Neuronal stem cell (in vitro differentiated cells): ENCODE results near the gene BIRC6.

Experiments used
- DNase-seq: peaks from one replicate; pipeline ENCODE4 v3.0.0-alpha.2; 2013; ENCODE audit warnings: low spot score
- H2AFZ ChIP-seq: one replicate; pipeline ENCODE4 v1.6.1; 2013; ENCODE audit warnings: mild to moderate bottlenecking, low read length, inconsistent platforms
- H2AK5ac ChIP-seq: 2 replicates; pipeline ENCODE4 v1.6.1; 2013; ENCODE audit warnings: low read depth, mild to moderate bottlenecking, inconsistent platforms, low read length, moderate library complexity, mixed read lengths
- H2BK120ac ChIP-seq: 2 replicates; pipeline ENCODE4 v1.6.1; 2013; ENCODE audit warnings: low read depth, mild to moderate bottlenecking, inconsistent platforms, low read length, moderate library complexity, mixed read lengths
- H2BK12ac ChIP-seq: one replicate; pipeline ENCODE4 v1.6.1; 2013; ENCODE audit warnings: low read length, inconsistent platforms
- H2BK15ac ChIP-seq: 2 replicates; pipeline ENCODE4 v1.6.1; 2013; ENCODE audit warnings: mild to moderate bottlenecking, low read length, inconsistent platforms, mixed read lengths
- H2BK5ac ChIP-seq: one replicate; pipeline ENCODE4 v1.6.1; 2013; ENCODE audit warnings: inconsistent platforms, mild to moderate bottlenecking, low read length, moderate library complexity
- H3K14ac ChIP-seq: one replicate; pipeline ENCODE4 v1.6.1; 2013; ENCODE audit warnings: low read length, inconsistent platforms
- H3K18ac ChIP-seq: 2 replicates; pipeline ENCODE4 v1.6.1; 2013; ENCODE audit warnings: low read length, inconsistent platforms
- H3K23ac ChIP-seq: 2 replicates; pipeline ENCODE4 v1.6.1; 2013; ENCODE audit warnings: low read depth, mild to moderate bottlenecking, mixed read lengths, low read length, inconsistent platforms; ENCODE audit not compliant: poor library complexity
- H3K27ac ChIP-seq: replicated peaks from 3 replicates; pipeline ENCODE4 v1.5.1; 2013; ENCODE audit warnings: low read length, inconsistent platforms
- H3K27me3 ChIP-seq, 3 experiments: 2 replicates each; pipeline ENCODE4 v1.6.1; 2013; ENCODE audit warnings: low read length in 3 of 3, mild to moderate bottlenecking in 2 of 3, inconsistent platforms in 1 of 3, low read depth in 1 of 3, mixed read lengths in 1 of 3, moderate library complexity in 1 of 3; ENCODE audit not compliant: control insufficient read depth in 3 of 3, insufficient read depth in 3 of 3
- H3K36me3 ChIP-seq, 2 donors: replicated peaks in 1 of 2; 2 replicates each; pipeline ENCODE4 v1.6.1; 2013; ENCODE audit warnings: low read length in 2 of 2; ENCODE audit not compliant: control insufficient read depth in 2 of 2, insufficient read depth in 2 of 2
- H3K4ac ChIP-seq: 2 replicates; pipeline ENCODE4 v1.6.1; 2013; ENCODE audit warnings: inconsistent platforms, mild to moderate bottlenecking, low read length, moderate library complexity
- H3K4me1 ChIP-seq, 2 donors: 1 replicate in 1 of 2; 2 replicates in 1 of 2; pipeline ENCODE4 v1.6.1; 2013; ENCODE audit warnings: low read length in 2 of 2, low read depth in 1 of 2; ENCODE audit not compliant: control insufficient read depth in 2 of 2, insufficient read depth in 1 of 2
- H3K4me2 ChIP-seq: one replicate; pipeline ENCODE4 v1.6.1; 2013; ENCODE audit warnings: mild to moderate bottlenecking, low read length, inconsistent platforms; ENCODE audit not compliant: insufficient read depth, poor library complexity, severe bottlenecking
- H3K4me3 ChIP-seq, 2 donors: 2 replicates each; pipeline ENCODE4 v1.5.1; 2013; ENCODE audit warnings: low read length in 2 of 2, mild to moderate bottlenecking in 2 of 2, inconsistent platforms in 1 of 2, moderate library complexity in 1 of 2
- H3K79me1 ChIP-seq: one replicate; pipeline ENCODE4 v1.6.1; 2013; ENCODE audit warnings: low read depth, mild to moderate bottlenecking, inconsistent platforms, low read length, moderate library complexity
- H3K9ac ChIP-seq: one replicate; pipeline ENCODE4 v1.6.1; 2013; ENCODE audit warnings: mild to moderate bottlenecking, low read depth, low read length, inconsistent platforms; ENCODE audit not compliant: poor library complexity
- H3K9me3 ChIP-seq, 2 donors: replicated peaks in 1 of 2; 2 replicates each; pipeline versions ENCODE3 to v1.6.1; 2013; ENCODE audit warnings: low read length in 2 of 2, mild to moderate bottlenecking in 2 of 2, inconsistent platforms in 1 of 2, low read depth in 1 of 2, mixed read lengths in 1 of 2, moderate library complexity in 1 of 2; ENCODE audit not compliant: control insufficient read depth in 2 of 2, insufficient read depth in 1 of 2
- H4K8ac ChIP-seq: one replicate; pipeline ENCODE4 v1.6.1; 2013; ENCODE audit warnings: low read depth, mild to moderate bottlenecking, inconsistent platforms, low read length, moderate library complexity
- H4K91ac ChIP-seq: one replicate; pipeline ENCODE4 v1.6.1; 2013; ENCODE audit warnings: low read length, low read depth, mild to moderate bottlenecking, inconsistent platforms; ENCODE audit not compliant: poor library complexity
- WGBS, 2 donors: extraction: QIAGEN DNeasy Blood & Tissue Kit; methylation state at CpG; one replicate each; pipeline ENCODE4 v1.1.7; 2013; ENCODE audit warnings: missing lambda C conversion rate in 2 of 2, mixed read lengths in 1 of 2; ENCODE audit not compliant: insufficient read length in 2 of 2, insufficient replicate concordance in 1 of 2; ENCODE audit errors: extremely low coverage in 2 of 2; 5-methylcytosine and 5-hydroxymethylcytosine counted together

Gene BIRC6

DNA sequence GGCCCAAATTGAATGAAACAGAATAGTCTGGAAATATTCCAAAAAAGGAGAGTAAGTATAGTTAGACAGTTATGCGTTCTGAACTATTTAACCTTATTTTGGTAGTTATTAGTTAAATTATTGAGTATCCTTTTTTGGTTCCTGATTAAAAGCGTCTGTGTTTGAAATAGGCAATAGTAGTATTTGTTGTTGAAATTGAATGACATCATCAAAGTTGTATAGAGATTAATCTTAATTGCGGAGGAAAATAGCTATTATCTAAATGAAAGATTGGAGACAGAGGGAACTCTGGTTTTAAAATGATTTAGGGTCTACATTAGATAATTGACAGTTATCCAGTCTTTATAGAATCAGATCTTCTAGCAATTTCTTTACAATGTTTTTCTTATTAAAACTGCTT, 115.8 kb downstream of the BIRC6 start:
- H2BK120ac ChIP-seq, result no peak overlapping the region

DNA sequence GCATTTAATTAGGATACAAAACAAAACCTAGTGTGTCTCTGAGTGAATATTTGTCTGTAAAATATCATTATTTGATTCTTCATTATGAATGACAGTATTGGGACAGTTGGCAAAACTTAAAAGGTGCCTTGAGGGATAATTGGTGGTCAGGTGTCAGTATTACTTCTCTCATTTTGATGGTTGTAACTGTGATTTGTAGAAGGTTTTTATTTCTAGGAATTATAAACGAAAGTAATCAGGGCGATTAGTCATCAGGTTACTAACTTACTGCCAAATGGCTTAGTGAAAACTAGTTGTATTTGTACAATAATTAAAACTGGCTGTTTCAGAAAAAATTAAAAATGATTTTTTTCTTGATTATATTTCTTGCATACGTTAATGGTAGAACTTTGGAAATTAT, 117.6 kb downstream of the BIRC6 start:
- Histone ChIP-seq H2BK120ac (no peak overlapping the region), H2AFZ (no peak overlapping the region), H3K4me2 (no peak overlapping the region), H3K79me1 (no peaks in the 10 kb centered on the region), H3K4me3 (no peak overlapping the region), H2BK5ac (no peak overlapping the region), H3K27me3 (no peaks in the 10 kb centered on the region), H3K4ac (no peak overlapping the region), H3K9ac (no peak overlapping the region), H3K14ac (no peak overlapping the region), H4K8ac (no peak overlapping the region), H2BK15ac (no peak overlapping the region), H3K27ac (no peak overlapping the region), H3K9me3 (no peaks in the 10 kb centered on the region), H2AK5ac (no peak overlapping the region), H3K18ac (no peak overlapping the region), H3K36me3 (peaks cover 0 to 97% of the 10 kb centered on the region in 2 donors), H2BK12ac (no peak overlapping the region), H3K23ac (no peak overlapping the region), H4K91ac (no peak overlapping the region), H3K4me1 (no peaks in the 10 kb centered on the region)
- no CpG with 5 or more reads among the region's 3 CpGs for WGBS, 2 donors
- no peak for DNase-seq

More for the DNA sequence above, 115.8 kb downstream of the BIRC6 start:
- Histone ChIP-seq H3K4me1 (no peaks in the 10 kb centered on the region), H2BK12ac (no peak overlapping the region), H2BK5ac (no peak overlapping the region), H3K23ac (no peak overlapping the region), H3K9me3 (no peaks in the 10 kb centered on the region), H3K18ac (no peak overlapping the region), H4K8ac (no peak overlapping the region), H2AK5ac (no peak overlapping the region), H3K14ac (no peak overlapping the region), H2BK15ac (no peak overlapping the region), H3K4me2 (no peak overlapping the region), H3K4ac (no peak overlapping the region), H3K27ac (no peak overlapping the region), H3K36me3 (peaks cover 4 to 97% of the 10 kb centered on the region in 2 donors), H3K4me3 (no peak overlapping the region), H3K27me3 (no peaks in the 10 kb centered on the region), H4K91ac (no peak overlapping the region), H2AFZ (no peak overlapping the region), H3K9ac (no peak overlapping the region), H3K79me1 (no peaks in the 10 kb centered on the region)
- no peak for DNase-seq
- no CpG with 5 or more reads among the region's 3 CpGs for WGBS, 2 donors

DNA sequence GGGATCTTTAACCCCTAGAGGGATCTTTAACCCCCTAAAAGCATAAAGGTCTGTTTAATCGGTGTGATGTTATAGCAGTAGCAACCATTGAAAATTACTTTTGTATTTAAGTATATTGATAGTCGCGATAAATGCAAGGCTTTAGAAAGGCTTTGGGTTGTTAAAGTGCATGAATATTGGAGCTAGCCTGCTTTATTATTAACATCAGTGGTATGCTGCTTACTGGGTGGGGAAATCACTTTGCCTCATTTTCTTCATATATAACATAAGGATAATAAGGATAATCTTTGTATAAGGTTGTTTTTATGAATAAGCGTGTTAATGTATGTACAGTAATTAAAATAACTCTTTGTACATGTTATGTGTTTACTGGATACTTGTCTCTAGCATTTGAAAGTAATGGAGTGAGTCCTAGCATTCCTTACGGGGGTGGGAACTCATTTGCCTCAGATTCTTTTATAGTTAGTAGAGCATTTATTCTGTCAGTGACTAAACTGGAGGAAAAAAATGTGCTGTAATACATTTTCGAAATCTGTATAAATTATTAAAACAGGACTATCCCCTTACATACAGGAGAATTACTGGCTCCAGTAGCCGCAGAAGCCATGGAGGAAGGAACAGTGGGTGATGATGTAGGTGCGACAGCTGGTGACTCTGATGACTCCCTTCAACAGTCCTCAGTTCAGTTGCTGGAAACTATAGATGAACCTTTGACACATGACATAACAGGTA, 122.2 kb downstream of the BIRC6 start:
- H3K4ac ChIP-seq, result no peak overlapping the region
- H4K91ac ChIP-seq, result no peak overlapping the region
- no peak overlapping the region for H2BK5ac ChIP-seq
- H3K23ac ChIP-seq, result no peak overlapping the region
- no peak overlapping the region for H2BK15ac ChIP-seq
- no peak overlapping the region for H3K4me2 ChIP-seq
- H3K18ac ChIP-seq, result no peak overlapping the region
- no peaks in the 10 kb centered on the region for H3K4me1 ChIP-seq
- no peak overlapping the region for H4K8ac ChIP-seq
- no peak for DNase-seq
- no peak overlapping the region for H2BK12ac ChIP-seq
- H3K14ac ChIP-seq, result no peak overlapping the region
- no peak overlapping the region for H3K9ac ChIP-seq
- no peak overlapping the region for H3K27ac ChIP-seq
- WGBS, 2 donors, result 100% methylated on average over 1 of the region's 8 CpGs; no CpG with 5 or more reads in 1 of the 2 donors
- H3K79me1 ChIP-seq, result peaks cover 1% of the 10 kb centered on the region
- no peak overlapping the region for H2AK5ac ChIP-seq
- H2AFZ ChIP-seq, result no peak overlapping the region
- peaks cover 1 to 98% of the 10 kb centered on the region in 2 donors for H3K36me3 ChIP-seq
- no peak overlapping the region for H3K4me3 ChIP-seq
- no peak overlapping the region for H2BK120ac ChIP-seq
- no peaks in the 10 kb centered on the region for H3K9me3 ChIP-seq
- H3K27me3 ChIP-seq, result no peaks in the 10 kb centered on the region

DNA sequence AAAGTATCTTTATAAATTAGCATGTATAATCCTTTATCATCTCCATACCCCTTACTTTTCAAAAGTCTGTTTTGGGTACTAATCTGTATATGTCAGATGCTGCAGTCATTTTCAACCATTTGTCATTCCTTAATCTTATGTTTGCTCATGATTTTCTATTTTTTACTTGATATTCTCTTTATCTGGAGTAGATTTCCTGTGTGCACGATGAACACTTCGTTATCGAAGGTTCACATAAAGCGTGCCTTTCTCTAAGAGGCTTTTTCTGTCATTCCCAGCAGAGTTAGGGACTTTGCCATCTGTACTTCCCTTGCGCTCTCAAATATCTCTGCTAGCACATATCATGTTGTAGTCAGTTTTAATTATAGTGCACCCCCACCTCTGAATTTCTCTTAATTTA, 123.2 kb downstream of the BIRC6 start:
- H3K4me3 ChIP-seq, result no peak overlapping the region
- no peak overlapping the region for H2BK5ac ChIP-seq
- no peak overlapping the region for H3K4me2 ChIP-seq
- H2BK12ac ChIP-seq, result no peak overlapping the region
- H2AFZ ChIP-seq, result no peak overlapping the region
- no peak for DNase-seq
- H3K23ac ChIP-seq, result no peak overlapping the region
- H3K27ac ChIP-seq, result no peak overlapping the region
- no peak overlapping the region for H3K14ac ChIP-seq
- no peak overlapping the region for H2BK120ac ChIP-seq
- no peaks in the 10 kb centered on the region for H3K4me1 ChIP-seq
- H4K91ac ChIP-seq, result no peak overlapping the region
- H3K9ac ChIP-seq, result no peak overlapping the region
- no peak overlapping the region for H2AK5ac ChIP-seq
- H3K9me3 ChIP-seq, result no peaks in the 10 kb centered on the region
- peaks cover 4 to 98% of the 10 kb centered on the region in 2 donors for H3K36me3 ChIP-seq
- H3K27me3 ChIP-seq, result no peaks in the 10 kb centered on the region
- H2BK15ac ChIP-seq, result no peak overlapping the region
- H4K8ac ChIP-seq, result no peak overlapping the region
- no peak overlapping the region for H3K4ac ChIP-seq
- peaks cover 1% of the 10 kb centered on the region for H3K79me1 ChIP-seq
- H3K18ac ChIP-seq, result no peak overlapping the region
- no CpG with 5 or more reads among the region's 5 CpGs for WGBS, 2 donors
